GM12878 (cell line): ENCODE data around the gene RIMBP2. TPM values are rescaled to one million over a fixed set of nuclear protein-coding genes. Genes with fewer than 3 reads are reported as not detected.

ENCODE experiments used
- ATAC-seq: fragments of 200-7000 bp; cut with Tn5 transposase; 3 replicates; pipeline ENCODE4 v1.9.1; 2020; ENCODE audit warnings: mild to moderate bottlenecking, moderate library complexity
- BruUV-seq: library from RNA; stranded (reverse); fragments of 400-500 nt; replicated peaks from 2 replicates; lab custom pipeline; 2021; lab: Mats Ljungman, UMichigan
- CTCF ChIA-PET: fragments of 300-600 bp; sonication (Branson Sonifier 250); formaldehyde crosslinking; extraction: SDS; loops from one replicate; lab custom pipeline; 2021; ENCODE audit warnings: inconsistent platforms; lab: Yijun Ruan, JAX
- POLR2A ChIA-PET: fragments of 350-600 bp; formaldehyde crosslinking; extraction: SDS; loops from one replicate; lab custom pipeline; 2021; ENCODE audit warnings: inconsistent platforms; lab: Charles Lee
- RAD21 ChIA-PET: fragments of 300-600 bp; sonication (Branson Sonifier 250); formaldehyde crosslinking; loops from one replicate; lab custom pipeline; 2023; ENCODE audit warnings: antibody characterized with exemption; ENCODE audit not compliant: unreplicated experiment; lab: Charles Lee
- SMC1A ChIA-PET: fragments of 300-600 bp; sonication (Branson Sonifier 250); formaldehyde crosslinking; loops from one replicate; lab custom pipeline; 2023; ENCODE audit not compliant: unreplicated experiment, uncharacterized antibody; lab: Charles Lee
- DNase-seq: peaks from one replicate; pipeline ENCODE4 v3.0.0-alpha.2; 2011; ENCODE audit warnings: low read depth, low spot score
- FAIRE-seq: peaks from 3 replicates; lab custom pipeline; 2011; peaks lifted over from hg19 to GRCh38; lab: Jason Lieb, UNC
- H2AFZ ChIP-seq: 2 replicates; pipeline ENCODE4 v1.6.0; 2011; ENCODE audit warnings: low read depth, low read length, control low read depth; ENCODE audit not compliant: control insufficient read depth
- H3K27ac ChIP-seq: 2 replicates; pipeline ENCODE4 v1.5.1; 2011; ENCODE audit warnings: control low read depth; ENCODE audit not compliant: control insufficient read depth, insufficient read depth
- H3K27me3 ChIP-seq, 2 experiments: replicated peaks in 1 of 2; 2 replicates each; pipeline versions ENCODE4 v1.6.0 to v1.6.1; 2011; ENCODE audit warnings: low read length in 1 of 2; ENCODE audit not compliant: control insufficient read depth in 2 of 2, insufficient read depth in 2 of 2
- H3K36me3 ChIP-seq, 2 experiments: 2 replicates each; pipeline ENCODE4 v1.5.1; 2011; ENCODE audit warnings: low read length in 1 of 2; ENCODE audit not compliant: control insufficient read depth in 2 of 2, insufficient read depth in 2 of 2
- H3K4me1 ChIP-seq: 2 replicates; pipeline ENCODE4 v1.6.1; 2011; ENCODE audit warnings: mild to moderate bottlenecking, low read length, moderate library complexity, mixed read lengths; ENCODE audit not compliant: control insufficient read depth, insufficient read depth
- H3K4me2 ChIP-seq: 2 replicates; pipeline ENCODE4 v1.6.0; 2011; ENCODE audit warnings: control low read depth; ENCODE audit not compliant: control insufficient read depth, insufficient read depth
- H3K4me3 ChIP-seq: fragments of 200-600 bp; sonication (generic); 2 replicates; pipeline ENCODE4 v1.5.1; 2016
- H3K79me2 ChIP-seq: 2 replicates; pipeline ENCODE4 v1.6.0; 2011; ENCODE audit warnings: low read length; ENCODE audit not compliant: control insufficient read depth, insufficient read depth
- H3K9ac ChIP-seq: 2 replicates; pipeline ENCODE4 v1.8.0; 2011; ENCODE audit warnings: low read length, control low read depth, mixed read lengths; ENCODE audit not compliant: control insufficient read depth, insufficient read depth
- H3K9me3 ChIP-seq: replicated peaks from 3 replicates; pipeline ENCODE4 v1.5.1; 2011; ENCODE audit warnings: mild to moderate bottlenecking, low read length; ENCODE audit not compliant: control insufficient read depth, insufficient read depth
- H4K20me1 ChIP-seq: 2 replicates; pipeline ENCODE4 v1.6.0; 2011; ENCODE audit not compliant: control insufficient read depth, insufficient read depth
- ASH2L ChIP-seq: fragments of 300-600, 200-600 bp; sonication (generic); IDR thresholded peaks from 2 replicates; pipeline ENCODE4 v1.6.1; 2017; ENCODE audit warnings: low read depth, mild to moderate bottlenecking, borderline replicate concordance
- ATF2 ChIP-seq: IDR thresholded peaks from 2 replicates; pipeline ENCODE4 v1.6.1; 2012; ENCODE audit warnings: low read length, inconsistent platforms
- CHD4 ChIP-seq: fragments of 200-600 bp; sonication (generic); IDR thresholded peaks from 2 replicates; pipeline ENCODE4 v1.6.1; 2016; ENCODE audit warnings: mild to moderate bottlenecking
- ELK1 ChIP-seq: IDR thresholded peaks from 2 replicates; pipeline ENCODE4 v1.6.1; 2012; ENCODE audit warnings: low read depth, low read length, improper control_type of control experiment
- EZH2 ChIP-seq: IDR thresholded peaks from 2 replicates; pipeline ENCODE4 v1.6.1; 2012; ENCODE audit warnings: low read depth, mild to moderate bottlenecking, control low read depth, inconsistent platforms, low read length, borderline replicate concordance; ENCODE audit not compliant: control insufficient read depth
- KLF5 ChIP-seq: fragments of 450-650 bp; IDR thresholded peaks from 2 replicates; pipeline ENCODE4 v1.6.1; 2014; ENCODE audit warnings: mild to moderate bottlenecking; ENCODE audit not compliant: partially characterized antibody
- NBN ChIP-seq: fragments of 450-650 bp; IDR thresholded peaks from 2 replicates; pipeline ENCODE4 v1.6.1; 2016
- NKRF ChIP-seq: fragments of 450-650 bp; conservative IDR thresholded peaks from 2 replicates; pipeline ENCODE4 v1.6.1; 2017; ENCODE audit warnings: mild to moderate bottlenecking, moderate library complexity
- PKNOX1 ChIP-seq: fragments of 450-650 bp; IDR thresholded peaks from 2 replicates; pipeline ENCODE4 v1.6.1; 2016; ENCODE audit warnings: mild to moderate bottlenecking
- RUNX3 ChIP-seq: IDR thresholded peaks from 2 replicates; pipeline ENCODE4 v1.6.1; 2012; ENCODE audit warnings: low read length, inconsistent platforms
- SMAD1 ChIP-seq: fragments of 450-650 bp; IDR thresholded peaks from 2 replicates; pipeline ENCODE4 v1.6.1; 2018; ENCODE audit warnings: mild to moderate bottlenecking, low read depth; ENCODE audit not compliant: partially characterized antibody
- STAT3 ChIP-seq: IDR thresholded peaks from 2 replicates; pipeline ENCODE4 v1.6.1; 2011; ENCODE audit warnings: low read depth, low read length, improper control_type of control experiment
- YY1 ChIP-seq: IDR thresholded peaks from 2 replicates; pipeline ENCODE4 v1.6.1; 2011; ENCODE audit warnings: low read depth, mild to moderate bottlenecking, low read length
- ZNF24 ChIP-seq: fragments of 450-650 bp; IDR thresholded peaks from 2 replicates; pipeline ENCODE4 v1.6.1; 2017; ENCODE audit warnings: antibody characterized with exemption, mild to moderate bottlenecking
- WGBS: methylation state at CpG from one replicate; pipeline ENCODE4 v1.1.6; 2016; ENCODE audit warnings: low lambda C conversion rate; ENCODE audit not compliant: insufficient replicate concordance, insufficient coverage; ENCODE audit errors: missing lambda C conversion rate; 5-methylcytosine and 5-hydroxymethylcytosine counted together
- in situ Hi-C: fragments of 300-500 bp; cut with MboI; formaldehyde crosslinking; loops from 9 replicates; pipeline ENCODE4 v1.14.3; 2018; ENCODE audit warnings: mixed read lengths
- intact Hi-C: fragments of 100-400 bp; cut with micrococcal nuclease; formaldehyde crosslinking; loops from one replicate; pipeline ENCODE4 v1.14.2; 2022; ENCODE audit not compliant: unreplicated experiment
- polyA plus RNA-seq, 11 experiments: library from polyadenylated mRNA; depleted of rRNA in 4 of 11; unstranded in 6 of 11; stranded (reverse) in 5 of 11; fragments of >200 nt; fragmentation: Nextera tagmentation in 4 of 11; fragmentation: Illumina TruSeq in 1 of 11; extraction: Ambion mirVana in 4 of 11; extraction: Trizol in 1 of 11; gene quantifications; 1 replicate in 1 of 11; 2 replicates in 10 of 11; pipeline versions ENCODE4 v1.2.1 to v1.2.3, GENCODE V29; 2011 to 2016; ENCODE audit warnings: inconsistent platforms in 2 of 11, missing spikeins in 2 of 11, low read depth in 1 of 11
- total RNA-seq, 4 experiments: library from RNA; depleted of rRNA in 3 of 4; stranded (reverse); fragments of >200 nt in 3 of 4; fragmentation: Illumina TruSeq in 1 of 4; extraction: Trizol in 1 of 4; gene quantifications; 2 replicates each; pipeline versions ENCODE4 v1.2.1 to v1.2.3, GENCODE V29; 2013 to 2021

The RIMBP2 gene
- total and polyA plus RNA-seq, 10 of the 15 experiments (the other 5 are each of a cell fraction or from before 2014, with no cell fraction given) = 0.04 to 2.9 (median 0.07) TPM; not detected in 1

- 74% methylated on average over 16 of the region's 16 CpGs for WGBS
- no peak for DNase-seq
- Histone ChIP-seq H3K9me3 (no peaks in the 10 kb centered on the region; the same call in 2 of the 3 replicates), H2AFZ (no peak overlapping the region), H4K20me1 (no peaks in the 10 kb centered on the region), H3K4me2 (no peak overlapping the region), H3K79me2 (no peaks in the 10 kb centered on the region), H3K27me3 (no peaks in the 10 kb centered on the region), H3K4me1 (no peaks in the 10 kb centered on the region)
- RAD21 ChIA-PET = no interaction called here
- intact Hi-C loops = no loop called here
- TF ChIP-seq CHD4 (no peak), KLF5 (no peak), EZH2 (no peak), ATF2 (no peak), STAT3 (no peak), ELK1 (no peak), ASH2L (no peak), YY1 (no peak), NBN (no peak), ZNF24 (no peak), RUNX3 (no peak), NKRF (no peak), PKNOX1 (no peak), SMAD1 (no peak)
- TF ChIP-seq, all 136 proteins: peak for 0
- Histone ChIP-seq H3K27ac (no peak overlapping the region), H3K9ac (no peak overlapping the region), H3K4me3 (no peak overlapping the region), H3K36me3 (no peaks in the 10 kb centered on the region; a peak in 1 of 4 replicates)
- FAIRE-seq (no peak), ATAC-seq (no peak)
- CTCF ChIA-PET = no interaction called here
- POLR2A ChIA-PET = no interaction called here
- in situ Hi-C loops = no loop called here
- SMC1A ChIA-PET = no interaction called here
- BruUV-seq = no TSS peak
These were observed 278.4 kb downstream of the RIMBP2 start for GRCh38 chr12:130437555-130438242.
